Kidney glomerular epithelial cell (primary cell): ENCODE results near the gene PHACTR1.

ENCODE experiments used
- DNase-seq: peaks from one replicate; lab custom pipeline; 2025; lab: John Stamatoyannopoulos, UW

PHACTR1 gene

DNA sequence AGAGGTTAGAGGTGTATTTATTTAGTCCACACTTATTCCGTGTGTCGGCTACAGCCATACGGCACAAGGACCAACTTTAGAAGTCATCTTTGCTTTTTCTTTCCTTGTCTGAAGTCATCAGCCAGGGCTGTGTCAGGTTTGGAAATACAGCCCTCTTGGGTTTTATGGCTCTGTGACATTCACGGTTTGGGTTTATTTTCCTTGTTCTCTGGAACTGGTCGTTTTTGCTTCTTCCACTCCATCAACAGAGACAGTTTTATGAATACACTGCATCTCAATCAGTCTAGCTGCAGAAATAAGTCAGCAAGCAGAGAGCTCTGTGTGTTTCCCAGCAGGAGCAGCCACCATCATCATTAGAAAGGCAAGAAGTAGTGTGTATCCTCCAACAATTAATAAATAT, 479.2 kb downstream of the PHACTR1 start:
- no peak for DNase-seq

DNA sequence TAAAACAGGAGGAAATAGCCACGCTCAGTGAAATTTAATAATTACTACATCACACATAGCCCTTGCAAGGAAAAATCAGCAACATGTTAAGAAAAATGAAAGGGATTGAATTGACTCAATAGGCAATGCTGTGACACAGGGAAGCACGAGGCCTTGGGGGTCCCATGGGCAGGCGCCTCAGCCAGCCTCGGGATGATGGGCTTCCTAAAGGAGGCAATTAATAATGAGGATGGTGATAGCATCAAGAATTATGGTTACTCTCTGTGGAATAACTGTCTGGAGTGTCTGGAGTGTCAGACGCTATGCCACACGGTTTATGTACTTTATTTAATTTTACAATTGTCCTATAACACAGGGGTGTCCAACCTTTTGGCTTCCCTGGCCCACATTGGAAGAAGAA, 481.6 kb downstream of the PHACTR1 start:
- DNase-seq, result no peak

DNA sequence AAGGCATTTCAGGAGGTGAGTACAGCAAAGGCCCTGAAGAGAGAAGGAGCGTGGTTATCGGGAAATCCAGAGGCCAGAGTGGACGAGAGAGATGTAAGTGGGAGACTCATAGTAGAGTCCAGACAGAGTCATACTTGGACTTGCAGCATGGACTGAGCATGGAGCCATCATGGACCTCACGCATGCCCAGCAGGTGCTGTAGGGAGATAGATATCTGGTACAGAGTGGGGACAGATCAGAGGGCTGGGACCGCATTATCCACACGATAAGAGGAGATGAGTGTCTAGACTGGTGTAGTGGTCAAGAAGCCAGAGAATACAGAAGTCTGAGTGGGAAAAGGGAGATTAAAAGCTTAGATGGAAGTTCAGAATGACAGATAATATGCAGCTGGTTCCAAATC, 484.8 kb downstream of the PHACTR1 start:
- no peak for DNase-seq

GRCh38 chr6:13203145-13203544, 486.6 kb downstream of the PHACTR1 start:
- DNase-seq, result no peak

DNA sequence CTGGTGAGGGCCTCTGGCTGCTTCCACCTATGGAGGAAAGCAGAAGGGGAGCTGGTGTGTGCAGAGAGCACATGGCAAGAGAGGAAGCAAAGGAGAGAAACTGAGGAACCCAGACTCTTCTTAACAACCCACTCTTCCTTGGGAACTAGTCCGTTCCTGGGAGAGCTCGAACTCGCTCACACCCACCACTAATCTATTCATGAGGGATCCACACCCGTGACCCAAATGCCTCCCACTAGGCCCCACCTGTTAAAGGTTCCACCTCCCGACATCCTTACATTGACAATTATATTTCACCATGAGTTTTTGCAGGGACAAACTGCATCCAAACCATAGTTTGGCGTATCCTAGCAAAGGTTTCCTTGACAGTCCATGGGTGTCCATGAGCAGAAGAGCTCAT, 488.5 kb downstream of the PHACTR1 start:
- no peak for DNase-seq

- DNase-seq, result no peak
Observed at GRCh38 chr6:13212096-13212495, 495.5 kb downstream of the PHACTR1 start.

DNA sequence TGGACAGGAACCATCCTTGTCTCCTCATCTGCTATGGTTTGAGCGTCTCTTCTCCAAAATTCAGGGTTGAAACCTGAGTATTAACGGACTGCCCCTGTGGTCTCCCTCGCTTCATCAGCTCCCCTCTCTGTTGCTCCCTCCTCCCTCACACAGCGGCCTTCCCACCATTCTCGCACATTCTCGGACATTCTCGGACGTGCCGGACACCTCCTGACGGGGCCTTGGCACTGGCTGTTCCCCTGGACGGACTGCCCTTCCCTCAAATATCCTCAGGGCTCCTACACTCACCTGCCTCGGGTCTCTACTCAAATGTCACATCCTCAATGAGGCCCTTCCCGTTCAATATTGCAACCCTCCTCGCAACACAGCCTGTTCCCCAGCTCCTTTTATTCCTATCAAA, 496.0 kb downstream of the PHACTR1 start:
- no peak for DNase-seq

DNA sequence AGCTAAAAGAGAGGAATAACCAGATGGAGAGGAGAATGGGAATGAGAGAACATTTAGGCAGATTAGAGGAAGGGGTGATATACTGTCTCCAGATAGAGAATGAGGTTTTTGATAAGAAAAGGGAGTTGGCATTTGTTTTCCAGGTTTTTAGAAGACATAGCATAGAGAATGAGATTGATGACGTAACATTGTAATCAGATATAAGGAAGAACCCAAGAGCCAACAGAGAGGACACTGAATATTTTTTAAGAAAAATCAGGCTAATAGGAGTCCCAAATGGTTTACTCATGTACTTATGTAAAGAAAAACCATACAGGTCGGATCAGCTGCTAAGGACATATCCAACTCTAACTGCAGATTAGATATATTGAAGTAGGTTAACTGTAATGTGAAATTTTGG, 498.8 kb downstream of the PHACTR1 start:
- DNase-seq, result no peak

DNA sequence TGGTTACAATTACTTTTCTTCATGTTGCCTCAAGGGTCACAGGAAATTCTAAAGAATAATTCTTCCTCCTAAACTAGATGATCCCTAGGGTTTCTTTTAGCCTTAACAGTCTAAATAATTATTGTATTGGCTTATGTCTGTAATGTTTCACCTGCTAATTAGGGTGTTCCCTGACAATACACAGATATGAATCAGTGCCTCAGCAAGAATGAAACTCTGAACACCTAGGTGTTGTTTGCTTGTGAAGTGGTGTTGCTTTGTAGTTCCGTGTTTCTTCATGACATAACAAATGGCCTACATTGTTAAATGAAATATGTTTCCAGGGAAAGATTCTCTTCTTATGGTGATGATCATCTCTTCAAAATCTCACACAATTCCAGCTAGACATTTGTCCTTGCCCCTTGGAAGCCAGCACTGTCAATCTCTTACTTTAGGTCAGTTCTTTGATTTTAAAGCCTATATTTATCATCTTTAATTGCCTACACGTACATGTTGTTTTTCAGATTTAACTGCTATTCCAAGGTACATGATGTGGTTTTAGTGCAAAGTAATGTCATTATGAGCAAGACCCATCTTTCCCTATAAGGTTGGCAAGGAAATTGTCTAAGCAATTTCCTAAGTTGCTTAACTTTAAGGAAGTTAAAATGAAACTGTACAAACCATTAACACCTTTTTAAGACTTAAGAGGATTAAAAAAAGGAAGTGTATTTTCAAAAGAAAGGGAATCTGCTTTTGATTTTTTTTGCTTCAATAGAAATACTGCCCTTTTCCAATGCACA, 499.9 kb downstream of the PHACTR1 start:
- no peak for DNase-seq

- DNase-seq, result no peak
Observed at GRCh38 chr6:13217206-13217905, 500.8 kb downstream of the PHACTR1 start.

- no peak for DNase-seq
Observed at GRCh38 chr6:13220266-13220665, 503.7 kb downstream of the PHACTR1 start.

- DNase-seq, result no peak
Observed at GRCh38 chr6:13222048-13222447, 505.5 kb downstream of the PHACTR1 start.

GRCh38 chr6:13226071-13226470, 509.5 kb downstream of the PHACTR1 start:
- no peak for DNase-seq

DNA sequence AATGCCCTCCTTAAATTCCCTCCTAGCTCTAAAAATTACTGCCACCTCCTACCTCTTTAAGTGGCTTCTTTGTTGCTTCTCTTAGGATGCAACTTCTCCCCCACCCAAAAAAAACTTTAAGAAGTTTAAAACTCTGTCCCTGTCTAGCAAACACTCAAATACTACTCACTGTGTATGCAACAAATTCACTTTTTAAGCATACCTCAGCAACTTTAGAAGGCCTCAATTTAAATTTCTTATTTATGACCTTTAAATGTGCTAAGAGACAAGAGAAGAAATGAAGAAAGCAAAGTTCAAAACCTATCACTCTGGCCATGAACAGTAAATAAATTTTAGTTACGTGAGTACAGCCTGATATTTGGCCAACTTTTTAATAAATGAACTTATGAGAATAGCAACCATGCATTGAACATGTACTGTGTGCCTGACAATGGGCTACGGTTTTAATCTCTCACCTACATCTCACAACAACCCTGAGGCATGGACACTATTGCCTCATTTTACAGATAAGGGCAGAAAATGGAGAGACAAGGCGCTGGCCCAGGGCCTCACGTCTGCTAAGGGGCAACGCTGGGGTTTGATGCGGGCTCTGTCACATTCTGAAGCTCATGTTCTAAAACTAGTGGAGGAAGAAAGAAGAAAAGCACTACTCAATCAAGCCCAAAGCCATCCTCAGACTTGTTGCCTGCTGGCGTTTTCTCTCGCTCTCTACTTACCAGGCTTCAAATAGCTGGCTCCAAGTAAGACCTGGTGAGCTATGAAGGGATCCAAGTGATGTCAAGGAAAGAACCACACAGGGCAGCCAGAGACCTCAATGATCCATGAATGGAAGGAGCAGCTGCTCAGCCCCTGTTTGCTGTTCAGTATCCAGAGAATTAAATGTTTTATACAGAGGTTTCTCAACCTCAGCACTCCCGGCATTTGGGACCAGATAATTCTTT, 512.0 kb downstream of the PHACTR1 start:
- no peak for DNase-seq

- DNase-seq, result no peak
Observed at GRCh38 chr6:13229205-13230085, 512.9 kb downstream of the PHACTR1 start.

- DNase-seq, result no peak
Observed at GRCh38 chr6:13233106-13233505, 516.5 kb downstream of the PHACTR1 start.

GRCh38 chr6:13234130-13234529, 517.6 kb downstream of the PHACTR1 start:
- no peak for DNase-seq

GRCh38 chr6:13235339-13235738, 518.8 kb downstream of the PHACTR1 start:
- no peak for DNase-seq

- DNase-seq, result no peak
Observed at GRCh38 chr6:13237318-13237717, 520.8 kb downstream of the PHACTR1 start.

DNA sequence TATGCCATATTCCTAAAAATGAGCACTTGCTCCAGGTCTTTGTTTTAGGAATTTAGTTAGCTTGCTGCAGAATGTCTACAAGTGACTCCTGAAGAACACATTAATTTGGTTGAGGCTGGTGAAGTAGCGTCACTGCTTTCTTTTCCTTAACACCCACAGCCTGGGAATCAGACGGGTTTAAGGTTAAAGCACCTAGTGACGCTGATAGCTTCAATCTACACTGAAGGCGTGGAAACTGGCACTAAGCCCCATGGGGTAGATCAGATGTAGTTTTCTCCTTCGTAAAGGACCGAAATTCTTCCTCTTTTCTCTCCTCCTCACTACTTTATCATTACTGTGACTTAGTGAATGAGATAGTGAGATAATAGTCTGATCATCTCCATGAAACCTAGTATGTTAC, 521.5 kb downstream of the PHACTR1 start:
- DNase-seq, result no peak

- DNase-seq, result no peak
Observed at GRCh38 chr6:13238640-13239216, 522.2 kb downstream of the PHACTR1 start.
